SH-SY5Y (cell line): Measurements from ENCODE around the gene LCMT1.

Experiments used
- GATA2 ChIP-seq: IDR thresholded peaks from 2 replicates; pipeline ENCODE4 v1.6.1; 2011; ENCODE audit warnings: mild to moderate bottlenecking, low read depth, low read length
- GATA3 ChIP-seq: IDR thresholded peaks from 2 replicates; pipeline ENCODE4 v1.6.1; 2011; ENCODE audit warnings: low read depth, mild to moderate bottlenecking, low read length, moderate library complexity

- no peak for TF ChIP-seq GATA2
- no peak for TF ChIP-seq GATA3
Measured at GRCh38 chr16:25172831-25173230, 61.3 kb downstream of the LCMT1 start.
